ENCODE results near the gene GJC2.
"Not testable (repeated sequence)": the region's sequence is repeated elsewhere in the genome, so short reads cannot be mapped to it uniquely, and the experiment has no call there.

DNA sequence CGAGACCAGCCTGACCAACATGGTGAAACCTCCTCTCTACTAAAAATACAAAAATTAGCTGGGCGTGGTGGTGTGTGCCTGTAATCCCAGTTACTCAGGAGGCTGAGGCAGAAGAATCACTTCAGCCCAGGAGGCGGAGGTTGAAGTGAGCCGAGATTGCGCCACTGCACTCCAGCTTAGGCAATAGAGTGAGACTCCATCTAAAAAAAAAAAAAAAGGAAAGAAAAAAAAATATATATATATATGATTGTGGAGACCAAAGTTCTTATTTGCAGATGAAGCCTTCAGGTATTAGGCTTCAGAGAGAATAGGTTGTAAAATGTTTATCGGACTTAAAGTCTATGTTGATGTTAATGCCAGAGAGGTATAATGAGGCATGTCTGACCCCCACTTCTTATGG is 38.4 kb upstream of the GJC2 start:
- TF ChIP-seq EP300 (IDR thresholded peaks at IDR 0.05): not testable (repeated sequence)
- TF ChIP-seq, protein P1, sequence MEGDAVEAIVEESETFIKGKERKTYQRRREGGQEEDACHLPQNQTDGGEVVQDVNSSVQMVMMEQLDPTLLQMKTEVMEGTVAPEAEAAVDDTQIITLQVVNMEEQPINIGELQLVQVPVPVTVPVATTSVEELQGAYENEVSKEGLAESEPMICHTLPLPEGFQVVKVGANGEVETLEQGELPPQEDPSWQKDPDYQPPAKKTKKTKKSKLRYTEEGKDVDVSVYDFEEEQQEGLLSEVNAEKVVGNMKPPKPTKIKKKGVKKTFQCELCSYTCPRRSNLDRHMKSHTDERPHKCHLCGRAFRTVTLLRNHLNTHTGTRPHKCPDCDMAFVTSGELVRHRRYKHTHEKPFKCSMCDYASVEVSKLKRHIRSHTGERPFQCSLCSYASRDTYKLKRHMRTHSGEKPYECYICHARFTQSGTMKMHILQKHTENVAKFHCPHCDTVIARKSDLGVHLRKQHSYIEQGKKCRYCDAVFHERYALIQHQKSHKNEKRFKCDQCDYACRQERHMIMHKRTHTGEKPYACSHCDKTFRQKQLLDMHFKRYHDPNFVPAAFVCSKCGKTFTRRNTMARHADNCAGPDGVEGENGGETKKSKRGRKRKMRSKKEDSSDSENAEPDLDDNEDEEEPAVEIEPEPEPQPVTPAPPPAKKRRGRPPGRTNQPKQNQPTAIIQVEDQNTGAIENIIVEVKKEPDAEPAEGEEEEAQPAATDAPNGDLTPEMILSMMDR (IDR thresholded peaks at IDR 0.05): not testable (repeated sequence)

Data from tibial nerve (tissue), 4 donors.